AG09309 (cell line): ENCODE results near the gene PATL2.

ENCODE experiments used
- DNase-seq: peaks from one replicate; pipeline ENCODE4 v3.0.0-alpha.2; 2010; ENCODE audit warnings: low read depth
- H3K4me3 ChIP-seq: 2 replicates; pipeline ENCODE4 v1.5.1; 2011; ENCODE audit warnings: mild to moderate bottlenecking, low read depth, low read length, moderate library complexity; ENCODE audit not compliant: control insufficient read depth
- CTCF ChIP-seq: IDR thresholded peaks from 2 replicates; pipeline ENCODE4 v1.5.1; 2011; ENCODE audit warnings: mild to moderate bottlenecking, low read depth, low read length, inconsistent platforms; ENCODE audit not compliant: insufficient read depth, control insufficient read depth; ENCODE audit errors: missing control alignments

Gene PATL2

GRCh38 chr15:44656913-44657312 lies 54.2 kb downstream of the PATL2 start:
- no peak overlapping the region for H3K4me3 ChIP-seq
- no peak for DNase-seq
- no peak for TF ChIP-seq CTCF

GRCh38 chr15:44656298-44656697 lies 54.8 kb downstream of the PATL2 start:
- no peak for TF ChIP-seq CTCF
- DNase-seq = no peak
- no peak overlapping the region for H3K4me3 ChIP-seq

GRCh38 chr15:44654858-44655257 lies 56.3 kb downstream of the PATL2 start:
- H3K4me3 ChIP-seq = no peak overlapping the region
- DNase-seq = peak; percentile 72
- no peak for TF ChIP-seq CTCF

GRCh38 chr15:44647637-44648036 lies 63.5 kb downstream of the PATL2 start:
- no peak for DNase-seq
- H3K4me3 ChIP-seq = no peak overlapping the region
- TF ChIP-seq CTCF = no peak

- no peak for TF ChIP-seq CTCF
- H3K4me3 ChIP-seq = no peak overlapping the region
- no peak for DNase-seq
Observed at GRCh38 chr15:44647036-44647435, 64.1 kb downstream of the PATL2 start.

- H3K4me3 ChIP-seq = no peak overlapping the region
- no peak for DNase-seq
- TF ChIP-seq CTCF = no peak
Observed at GRCh38 chr15:44646460-44646859, 64.7 kb downstream of the PATL2 start.

GRCh38 chr15:44641651-44642050 lies 69.5 kb downstream of the PATL2 start:
- no peak for TF ChIP-seq CTCF
- no peak for DNase-seq

More at GRCh38 chr15:44641651-44642050, 69.5 kb downstream of the PATL2 start:
- no peak overlapping the region for H3K4me3 ChIP-seq
